ENCODE data around the gene ADGRF3. TPM values are rescaled to one million over a fixed set of nuclear protein-coding genes. Genes with fewer than 3 reads are reported as not detected.

ADGRF3 gene
- total and polyA plus RNA-seq, 9 donors: 0.06 to 0.33 (median 0.16) TPM; not detected in 5

DNA sequence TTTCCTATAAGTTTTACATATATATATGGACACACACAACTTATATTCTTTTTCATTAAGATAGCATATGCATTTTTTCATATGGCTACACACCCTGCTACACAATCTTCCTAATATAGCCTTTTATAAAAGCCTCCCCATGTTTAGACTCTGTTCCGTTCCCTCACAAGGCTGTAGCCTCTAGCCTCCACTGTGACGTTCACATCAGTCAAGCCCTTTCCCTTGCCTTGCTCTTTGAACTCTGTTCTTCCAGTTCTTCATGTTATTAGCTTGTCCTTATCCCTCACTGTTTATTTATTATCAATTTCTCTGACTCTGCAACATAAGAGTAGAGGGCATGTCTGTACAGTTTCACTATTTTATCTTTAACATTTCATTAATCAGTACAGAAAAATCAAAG, 63.0 kb downstream of the ADGRF3 start:
- Histone ChIP-seq H3K27me3 (no peaks in the 10 kb centered on the region), H3K36me3 (no peaks in the 10 kb centered on the region), H3K27ac (no peak overlapping the region), H3K4me1 (ENCODE audit: insufficient read depth) (no peaks in the 10 kb centered on the region), H3K9me3 (no peaks in the 10 kb centered on the region), H3K4me3 (no peak overlapping the region)
- intact Hi-C loops (cut with DNase I): no loop called here
- TF ChIP-seq EP300 (IDR thresholded peaks at IDR 0.05): no peak
- no peak for TF ChIP-seq POLR2A (IDR thresholded peaks at IDR 0.05)
- no peak for TF ChIP-seq CTCF (IDR thresholded peaks at IDR 0.05)
- DNase-seq: no peak
- WGBS, 3 donors: 87 to 90% (median 89%) methylated on average over 2 of the region's 2 CpGs

GRCh38 chr2:26281226-26281625, 65.4 kb downstream of the ADGRF3 start:
- DNase-seq: no peak
- no peaks in the 10 kb centered on the region for H3K4me1 ChIP-seq (ENCODE audit: insufficient read depth)
- no peaks in the 10 kb centered on the region for H3K9me3 ChIP-seq
- intact Hi-C loops (cut with DNase I): no loop called here
- H3K4me3 ChIP-seq: no peak overlapping the region
- no peaks in the 10 kb centered on the region for H3K27me3 ChIP-seq
- WGBS, 3 donors: 74 to 82% (median 80%) methylated on average over 2 of the region's 2 CpGs
- TF ChIP-seq POLR2A (IDR thresholded peaks at IDR 0.05): no peak
- TF ChIP-seq CTCF (IDR thresholded peaks at IDR 0.05): no peak
- TF ChIP-seq EP300 (IDR thresholded peaks at IDR 0.05): no peak
- no peaks in the 10 kb centered on the region for H3K36me3 ChIP-seq
- no peak overlapping the region for H3K27ac ChIP-seq

- intact Hi-C loops (cut with DNase I): no loop called here
- no peak for DNase-seq
- WGBS, 3 donors: 85 to 94% (median 90%) methylated on average over 3 of the region's 3 CpGs
- Histone ChIP-seq H3K4me1 (ENCODE audit: insufficient read depth) (no peaks in the 10 kb centered on the region), H3K27ac (no peak overlapping the region), H3K27me3 (no peaks in the 10 kb centered on the region), H3K36me3 (no peaks in the 10 kb centered on the region), H3K4me3 (no peak overlapping the region), H3K9me3 (no peaks in the 10 kb centered on the region)
- TF ChIP-seq EP300 (IDR thresholded peaks at IDR 0.05) (no peak), CTCF (IDR thresholded peaks at IDR 0.05) (no peak), POLR2A (IDR thresholded peaks at IDR 0.05) (no peak)
Measured at GRCh38 chr2:26279886-26280285, 66.7 kb downstream of the ADGRF3 start.

DNA sequence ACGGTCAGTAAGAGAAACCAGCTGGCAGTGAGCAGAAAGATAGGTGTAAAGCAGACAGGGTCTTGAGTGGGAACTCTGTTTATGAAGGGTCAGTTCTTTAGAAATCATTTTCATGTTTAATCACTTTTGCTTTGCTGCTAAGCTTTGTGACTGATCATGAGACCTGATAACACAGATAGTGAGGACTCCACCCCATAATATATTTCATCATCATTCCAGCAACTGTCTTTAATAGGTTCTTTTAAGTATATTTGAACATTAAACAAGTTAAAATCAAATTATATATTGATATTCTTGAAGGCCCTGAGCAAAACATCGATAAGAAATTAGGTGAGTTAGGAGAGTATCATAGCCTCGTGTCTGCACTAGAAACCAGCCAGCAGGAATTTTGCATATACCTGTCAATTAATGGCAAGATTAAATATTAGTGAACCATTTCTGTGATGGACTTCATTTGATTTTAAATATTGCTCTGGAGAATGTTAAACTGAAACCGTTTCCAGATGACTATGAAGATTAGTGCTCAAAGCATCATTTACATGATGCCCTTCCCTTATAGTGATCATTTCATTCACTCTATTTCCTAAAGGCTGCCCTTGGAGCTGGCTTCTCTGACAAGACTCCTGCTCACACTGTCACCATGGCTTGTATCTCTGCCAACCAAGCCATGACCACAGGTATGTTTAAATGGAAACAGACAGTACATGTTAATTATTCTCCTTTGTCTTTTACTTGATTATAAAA, 69.9 kb downstream of the ADGRF3 start:
- TF ChIP-seq POLR2A (IDR thresholded peaks at IDR 0.05): no peak
- TF ChIP-seq EP300 (IDR thresholded peaks at IDR 0.05): no peak
- no peak for TF ChIP-seq CTCF (IDR thresholded peaks at IDR 0.05)
- Histone ChIP-seq H3K27me3 (no peaks in the 10 kb centered on the region), H3K36me3 (no peaks in the 10 kb centered on the region), H3K27ac (no peak overlapping the region), H3K4me3 (no peak overlapping the region), H3K9me3 (no peaks in the 10 kb centered on the region), H3K4me1 (ENCODE audit: insufficient read depth) (peaks cover 9% of the 10 kb centered on the region)
- DNase-seq: no peak
- intact Hi-C loops (cut with DNase I): no loop called here
- WGBS, 3 donors: 88 to 90% (median 89%) methylated on average over 4 of the region's 4 CpGs

All from ovary (tissue), 9 donors.